GM12878 (cell line): ENCODE measurements around the gene SSNA1. TPM values are rescaled to one million over a fixed set of nuclear protein-coding genes. Genes with fewer than 3 reads are reported as not detected.

Source experiments
- BHLHE40 ChIP-seq, 2 experiments: fragments of 450-650 bp in 1 of 2; IDR thresholded peaks; 2 replicates each; pipeline ENCODE4 v1.6.1; 2011 to 2017; ENCODE audit warnings: low read depth in 2 of 2, borderline replicate concordance in 1 of 2, improper control_type of control experiment in 1 of 2, low read length in 1 of 2, mild to moderate bottlenecking in 1 of 2
- BMI1 ChIP-seq: fragments of 450-650 bp; IDR thresholded peaks from 2 replicates; pipeline ENCODE4 v1.6.1; 2016; ENCODE audit warnings: mild to moderate bottlenecking, moderate library complexity, borderline replicate concordance
- CBFB ChIP-seq: IDR thresholded peaks from 2 replicates; pipeline ENCODE4 v1.6.1; 2016; ENCODE audit warnings: antibody characterized with exemption, low read depth
- CREB1 ChIP-seq: IDR thresholded peaks from 2 replicates; pipeline ENCODE4 v1.6.1; 2012; ENCODE audit warnings: low read depth, mild to moderate bottlenecking, inconsistent platforms
- E4F1 ChIP-seq: fragments of 450-650 bp; IDR thresholded peaks from 2 replicates; pipeline ENCODE4 v1.6.1; 2018; ENCODE audit warnings: borderline replicate concordance, mild to moderate bottlenecking; ENCODE audit not compliant: partially characterized antibody
- EED ChIP-seq: sonication (generic); IDR thresholded peaks from 2 replicates; pipeline ENCODE4 v1.6.1; 2016; ENCODE audit warnings: antibody characterized with exemption, low read depth
- FOXM1 ChIP-seq: IDR thresholded peaks from 2 replicates; pipeline ENCODE4 v1.6.1; 2012; ENCODE audit warnings: low read depth, mild to moderate bottlenecking, inconsistent platforms, low read length, moderate library complexity
- GABPA ChIP-seq: IDR thresholded peaks from 2 replicates; pipeline ENCODE4 v1.6.1; 2014; ENCODE audit warnings: antibody characterized with exemption, low read depth, mild to moderate bottlenecking, inconsistent platforms
- GATAD2B ChIP-seq: fragments of 450-650 bp; conservative IDR thresholded peaks from 2 replicates; pipeline ENCODE4 v1.6.1; 2017; ENCODE audit warnings: low read depth, mild to moderate bottlenecking, moderate library complexity
- HDAC6 ChIP-seq: fragments of 200-600 bp; sonication (generic); IDR thresholded peaks from one replicate; pipeline ENCODE4 v1.8.0; 2017; ENCODE audit warnings: antibody characterized with exemption; ENCODE audit not compliant: unreplicated experiment
- HSF1 ChIP-seq: fragments of 150-350 bp; IDR thresholded peaks from 2 replicates; pipeline ENCODE4 v1.6.1; 2014; ENCODE audit warnings: mild to moderate bottlenecking, low read depth, low read length
- IKZF2 ChIP-seq, 2 experiments: fragments of 450-650 bp; IDR thresholded peaks; 2 replicates each; pipeline ENCODE4 v1.6.1; 2017; ENCODE audit warnings: mild to moderate bottlenecking in 2 of 2, moderate library complexity in 2 of 2
- IRF5 ChIP-seq: fragments of 450-650 bp; IDR thresholded peaks from 2 replicates; pipeline ENCODE4 v1.6.1; 2017; ENCODE audit warnings: borderline replicate concordance
- MLLT1 ChIP-seq: fragments of 450-650 bp; IDR thresholded peaks from 2 replicates; pipeline ENCODE4 v1.6.1; 2016; ENCODE audit warnings: mild to moderate bottlenecking
- PML ChIP-seq: IDR thresholded peaks from 2 replicates; pipeline ENCODE4 v1.6.1; 2012; ENCODE audit warnings: low read length, inconsistent platforms
- POLR2AphosphoS2 ChIP-seq: IDR thresholded peaks from 2 replicates; pipeline ENCODE4 v1.6.1; 2011; ENCODE audit warnings: low read depth, mild to moderate bottlenecking, low read length, improper control_type of control experiment, moderate library complexity
- RELB ChIP-seq: fragments of 450-650 bp; IDR thresholded peaks from 2 replicates; pipeline ENCODE4 v1.6.1; 2017; ENCODE audit warnings: low read depth, mild to moderate bottlenecking, moderate library complexity
- SMC3 ChIP-seq: IDR thresholded peaks from 2 replicates; pipeline ENCODE4 v1.6.1; 2011; ENCODE audit warnings: low read length, improper control_type of control experiment, borderline replicate concordance
- ZNF384 ChIP-seq: IDR thresholded peaks from 2 replicates; pipeline ENCODE4 v1.6.1; 2012; ENCODE audit warnings: low read depth, mild to moderate bottlenecking, low read length, improper control_type of control experiment, borderline replicate concordance
- ZNF622 ChIP-seq: fragments of 450-650 bp; IDR thresholded peaks from 2 replicates; pipeline ENCODE4 v1.6.1; 2017; ENCODE audit warnings: mild to moderate bottlenecking, inconsistent platforms
- polyA plus RNA-seq, 11 experiments: library from polyadenylated mRNA; depleted of rRNA in 4 of 11; unstranded in 6 of 11; stranded (reverse) in 5 of 11; fragments of >200 nt; fragmentation: Nextera tagmentation in 4 of 11; fragmentation: Illumina TruSeq in 1 of 11; extraction: Ambion mirVana in 4 of 11; extraction: Trizol in 1 of 11; gene quantifications; 1 replicate in 1 of 11; 2 replicates in 10 of 11; pipeline versions ENCODE4 v1.2.1 to v1.2.3, GENCODE V29; 2011 to 2016; ENCODE audit warnings: inconsistent platforms in 2 of 11, missing spikeins in 2 of 11, low read depth in 1 of 11
- total RNA-seq, 4 experiments: library from RNA; depleted of rRNA in 3 of 4; stranded (reverse); fragments of >200 nt in 3 of 4; fragmentation: Illumina TruSeq in 1 of 4; extraction: Trizol in 1 of 4; gene quantifications; 2 replicates each; pipeline versions ENCODE4 v1.2.1 to v1.2.3, GENCODE V29; 2013 to 2021

SSNA1 gene
- total and polyA plus RNA-seq, 10 of the 15 experiments (the other 5 are each of a cell fraction or from before 2014, with no cell fraction given): 0.63 to 139 (median 78.0) TPM

- TF ChIP-seq MLLT1: no peak
- no peak for TF ChIP-seq PML
- TF ChIP-seq IRF5: no peak
- no peak for TF ChIP-seq ZNF622
- peak; percentile 11 to 76; a peak in 2 of 4 replicates for TF ChIP-seq BHLHE40 (IDR thresholded peaks at IDR 0.05; ENCODE audit: borderline replicate concordance in 1 of 2, low read depth in 2 of 2, low read length in 1 of 2)
- TF ChIP-seq RELB: peak; percentile 94
- 0 out of 2 replicates have a peak, but pooled peaks have one; percentile 25 for TF ChIP-seq CBFB
- TF ChIP-seq GATAD2B: peak; percentile 88
- no peak for TF ChIP-seq FOXM1
- TF ChIP-seq EED: no peak
- peak; percentile 51 for TF ChIP-seq E4F1
- TF ChIP-seq POLR2AphosphoS2: 0 out of 2 replicates have a peak, but pooled peaks have one; percentile 54
- TF ChIP-seq HSF1: no peak
- TF ChIP-seq HDAC6: peak; percentile 77
- peak; percentile 96 for TF ChIP-seq GABPA
- TF ChIP-seq BMI1: no peak
- TF ChIP-seq SMC3: no peak
- no peak for TF ChIP-seq ZNF384
- TF ChIP-seq IKZF2 (IDR thresholded peaks at IDR 0.05): no peak
- peak; percentile 98 for TF ChIP-seq CREB1
Observed at GRCh38 chr9:137205126-137206069, 16.9 kb downstream of the SSNA1 start, which contains the start of the genes NDOR1 and TMEM203 (continued).
